ENCODE data around the gene OR2L8. TPM values are rescaled to one million over a fixed set of nuclear protein-coding genes. Genes with fewer than 3 reads are reported as not detected.

Gene OR2L8
- total and polyA plus RNA-seq, 2 donors (not counting 1 experiment from before 2014, with no cell fraction given) = 0.17 TPM; not detected in 1

DNA sequence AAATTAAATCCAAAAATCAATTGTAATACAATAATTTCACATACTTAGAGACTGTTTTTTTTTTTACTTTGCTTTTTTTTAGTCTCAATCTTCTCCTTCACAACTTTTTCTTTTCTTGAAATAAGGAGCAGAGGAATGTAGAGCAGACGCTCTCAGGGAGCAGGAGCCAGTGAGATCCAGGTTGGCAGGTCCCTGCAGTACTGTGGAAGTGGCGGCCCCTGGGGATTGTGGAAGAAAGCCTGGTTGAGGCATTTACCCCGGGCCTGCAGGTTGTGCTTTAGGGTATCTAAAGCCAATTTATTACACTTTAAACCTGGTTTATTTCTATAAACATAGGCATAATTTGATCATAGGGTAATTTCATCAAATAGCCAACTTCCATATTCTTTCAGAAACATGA lies 24.7 kb upstream of the OR2L8 start:
- Histone ChIP-seq H3K4me1 (ENCODE audit: control insufficient read depth, extremely low read depth, insufficient read depth, low read length) (no peaks in the 10 kb centered on the region), H2AFZ (ENCODE audit: low read length) (no peak overlapping the region), H3K4me3 (replicated peaks in 1 of 4; ENCODE audit: control extremely low read depth in 1 of 4, insufficient read depth in 1 of 4, low read depth in 3 of 4, low read length in 4 of 4) (no peak overlapping the region), H4K20me1 (ENCODE audit: control insufficient read depth, extremely low read depth, insufficient read depth, low read length) (no peaks in the 10 kb centered on the region), H3K9me3 (ENCODE audit: control insufficient read depth, insufficient read depth, low read depth, low read length) (no peaks in the 10 kb centered on the region), H3K4me2 (ENCODE audit: extremely low read depth, insufficient read depth, low read length) (no peak overlapping the region), H3K27ac (ENCODE audit: insufficient read depth, low read length) (no peak overlapping the region), H3K36me3 (ENCODE audit: control insufficient read depth, insufficient read depth, low read length) (no peaks in the 10 kb centered on the region), H3K27me3 (ENCODE audit: control insufficient read depth, insufficient read depth, low read length) (no peaks in the 10 kb centered on the region), H3K9ac (ENCODE audit: insufficient read depth, low read length) (no peak overlapping the region), H3K79me2 (ENCODE audit: control insufficient read depth, insufficient read depth, low read length) (no peaks in the 10 kb centered on the region)
- DNase-seq (ENCODE audit: low read depth in 2 of 2) = no peak
- TF ChIP-seq, protein P1, sequence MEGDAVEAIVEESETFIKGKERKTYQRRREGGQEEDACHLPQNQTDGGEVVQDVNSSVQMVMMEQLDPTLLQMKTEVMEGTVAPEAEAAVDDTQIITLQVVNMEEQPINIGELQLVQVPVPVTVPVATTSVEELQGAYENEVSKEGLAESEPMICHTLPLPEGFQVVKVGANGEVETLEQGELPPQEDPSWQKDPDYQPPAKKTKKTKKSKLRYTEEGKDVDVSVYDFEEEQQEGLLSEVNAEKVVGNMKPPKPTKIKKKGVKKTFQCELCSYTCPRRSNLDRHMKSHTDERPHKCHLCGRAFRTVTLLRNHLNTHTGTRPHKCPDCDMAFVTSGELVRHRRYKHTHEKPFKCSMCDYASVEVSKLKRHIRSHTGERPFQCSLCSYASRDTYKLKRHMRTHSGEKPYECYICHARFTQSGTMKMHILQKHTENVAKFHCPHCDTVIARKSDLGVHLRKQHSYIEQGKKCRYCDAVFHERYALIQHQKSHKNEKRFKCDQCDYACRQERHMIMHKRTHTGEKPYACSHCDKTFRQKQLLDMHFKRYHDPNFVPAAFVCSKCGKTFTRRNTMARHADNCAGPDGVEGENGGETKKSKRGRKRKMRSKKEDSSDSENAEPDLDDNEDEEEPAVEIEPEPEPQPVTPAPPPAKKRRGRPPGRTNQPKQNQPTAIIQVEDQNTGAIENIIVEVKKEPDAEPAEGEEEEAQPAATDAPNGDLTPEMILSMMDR (conservative IDR thresholded peaks at IDR 0.05 in 1 of 2, IDR thresholded peaks at IDR 0.05 in 1 of 2; ENCODE audit: low read depth in 1 of 2, low read length in 2 of 2) = no peak
- no peak for TF ChIP-seq EZH2 (IDR thresholded peaks at IDR 0.05; ENCODE audit: low read length, missing control alignments)

DNA sequence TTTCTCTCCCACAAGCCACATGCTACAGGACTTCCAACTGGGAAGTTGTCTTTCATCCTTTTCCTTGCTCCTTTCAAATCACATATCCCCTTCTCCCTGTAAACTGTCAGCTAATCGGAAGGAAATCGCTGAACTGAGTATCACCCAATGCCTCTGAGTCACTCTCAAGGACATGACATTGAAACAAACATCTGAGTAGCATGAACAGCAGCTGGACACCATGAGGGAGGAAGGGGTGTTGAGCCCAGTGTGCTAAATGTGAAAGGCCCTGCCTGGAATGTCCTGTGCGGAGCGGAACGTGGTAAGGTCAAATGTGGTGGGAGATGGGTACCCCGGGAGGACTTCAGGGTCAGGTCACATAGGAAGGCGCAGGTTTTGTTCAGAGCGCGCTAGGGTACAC lies 23.8 kb upstream of the OR2L8 start, which contains the start of gene OR2AJ1:
Gene OR2AJ1, plus strand, starts transcription at position 22 of the 400 bp plus-strand sequence. CDS start 8,880 bp downstream, outside the sequence.
- Histone ChIP-seq H3K4me2 (ENCODE audit: extremely low read depth, insufficient read depth, low read length) (no peak within 1 kb of the TSS), H3K79me2 (ENCODE audit: control insufficient read depth, insufficient read depth, low read length) (no peaks in the 10 kb centered on the region), H3K27ac (ENCODE audit: insufficient read depth, low read length) (no peak within 1 kb of the TSS), H3K4me1 (ENCODE audit: control insufficient read depth, extremely low read depth, insufficient read depth, low read length) (no peaks in the 10 kb centered on the region), H3K27me3 (ENCODE audit: control insufficient read depth, insufficient read depth, low read length) (no peaks in the 10 kb centered on the region), H3K4me3 (replicated peaks in 1 of 4; ENCODE audit: control extremely low read depth in 1 of 4, insufficient read depth in 1 of 4, low read depth in 3 of 4, low read length in 4 of 4) (no peak within 1 kb of the TSS), H4K20me1 (ENCODE audit: control insufficient read depth, extremely low read depth, insufficient read depth, low read length) (no peaks in the 10 kb centered on the region), H3K36me3 (ENCODE audit: control insufficient read depth, insufficient read depth, low read length) (no peaks in the 10 kb centered on the region), H3K9me3 (ENCODE audit: control insufficient read depth, insufficient read depth, low read depth, low read length) (no peaks in the 10 kb centered on the region), H3K9ac (ENCODE audit: insufficient read depth, low read length) (no peak within 1 kb of the TSS), H2AFZ (ENCODE audit: low read length) (no peak within 1 kb of the TSS)
- no peak for TF ChIP-seq EZH2 (IDR thresholded peaks at IDR 0.05; ENCODE audit: low read length, missing control alignments)
- TF ChIP-seq, protein P1 (conservative IDR thresholded peaks at IDR 0.05 in 1 of 2, IDR thresholded peaks at IDR 0.05 in 1 of 2; ENCODE audit: low read depth in 1 of 2, low read length in 2 of 2) = no peak
- no peak for DNase-seq (ENCODE audit: low read depth in 2 of 2)

GRCh38 chr1:247933989-247934388 lies 14.7 kb upstream of the OR2L8 start:
- H3K9ac ChIP-seq (ENCODE audit: insufficient read depth, low read length) = no peak overlapping the region
- no peaks in the 10 kb centered on the region for H3K79me2 ChIP-seq (ENCODE audit: control insufficient read depth, insufficient read depth, low read length)
- no peak overlapping the region for H3K27ac ChIP-seq (ENCODE audit: insufficient read depth, low read length)
- no peaks in the 10 kb centered on the region for H3K9me3 ChIP-seq (ENCODE audit: control insufficient read depth, insufficient read depth, low read depth, low read length)
- no peak overlapping the region for H3K4me2 ChIP-seq (ENCODE audit: extremely low read depth, insufficient read depth, low read length)
- no peak overlapping the region for H2AFZ ChIP-seq (ENCODE audit: low read length)
- no peak for DNase-seq (ENCODE audit: low read depth in 2 of 2)
- TF ChIP-seq EZH2 (IDR thresholded peaks at IDR 0.05; ENCODE audit: low read length, missing control alignments) = no peak
- TF ChIP-seq, protein P1 (conservative IDR thresholded peaks at IDR 0.05 in 1 of 2, IDR thresholded peaks at IDR 0.05 in 1 of 2; ENCODE audit: low read depth in 1 of 2, low read length in 2 of 2) = no peak
- H4K20me1 ChIP-seq (ENCODE audit: control insufficient read depth, extremely low read depth, insufficient read depth, low read length) = no peaks in the 10 kb centered on the region
- no peaks in the 10 kb centered on the region for H3K4me1 ChIP-seq (ENCODE audit: control insufficient read depth, extremely low read depth, insufficient read depth, low read length)
- H3K36me3 ChIP-seq (ENCODE audit: control insufficient read depth, insufficient read depth, low read length) = no peaks in the 10 kb centered on the region
- H3K4me3 ChIP-seq (replicated peaks in 1 of 4; ENCODE audit: control extremely low read depth in 1 of 4, insufficient read depth in 1 of 4, low read depth in 3 of 4, low read length in 4 of 4) = no peak overlapping the region
- H3K27me3 ChIP-seq (ENCODE audit: control insufficient read depth, insufficient read depth, low read length) = no peaks in the 10 kb centered on the region

Measured in fibroblast of lung (primary cell).